Measurements from ENCODE around the gene ZNF160.
"Not testable (repeated sequence)": the region's sequence is repeated elsewhere in the genome, so short reads cannot be mapped to it uniquely, and the experiment has no call there.

Gene ZNF160

GRCh38 chr19:53103234-53104203, at the start of gene ZNF160:
Gene ZNF160, minus strand, starts transcription at chr19:53103422. Its CDS starts 17,146 bp downstream, at chr19:53086276.
- peak; percentile 95 to 97 (median 95) for DNase-seq (ENCODE audit: low read depth in 2 of 3, low spot score in 2 of 3)

- no peak for DNase-seq (ENCODE audit: low read depth in 2 of 3, low spot score in 2 of 3)
Measured at GRCh38 chr19:53147645-53148044, 44.4 kb upstream of the ZNF160 start.

GRCh38 chr19:53140351-53140750, 37.1 kb upstream of the ZNF160 start:
- DNase-seq (ENCODE audit: low read depth in 2 of 3, low spot score in 2 of 3) = no peak

GRCh38 chr19:53136432-53136831, 33.2 kb upstream of the ZNF160 start:
- DNase-seq (ENCODE audit: low read depth in 2 of 3, low spot score in 2 of 3) = no peak

- DNase-seq (ENCODE audit: low read depth in 2 of 3, low spot score in 2 of 3) = peak in 1 of 3 experiments; percentile 10
Measured at GRCh38 chr19:53132141-53132991, 29.1 kb upstream of the ZNF160 start, which contains the start of gene ZNF415. Gene ZNF415, minus strand, starts transcription at chr19:53132910. Its CDS starts 10,234 bp downstream, at chr19:53122676.

GRCh38 chr19:53131727-53132126, 28.5 kb upstream of the ZNF160 start:
- DNase-seq (ENCODE audit: low read depth in 2 of 3, low spot score in 2 of 3) = no peak

GRCh38 chr19:53131085-53131590, 27.9 kb upstream of the ZNF160 start:
- DNase-seq (ENCODE audit: low read depth in 2 of 3, low spot score in 2 of 3) = no peak

GRCh38 chr19:53130506-53130905, 27.3 kb upstream of the ZNF160 start:
- DNase-seq (ENCODE audit: low read depth in 2 of 3, low spot score in 2 of 3) = no peak

GRCh38 chr19:53126733-53127526, 23.7 kb upstream of the ZNF160 start:
- DNase-seq (ENCODE audit: low read depth in 2 of 3, low spot score in 2 of 3) = not testable (repeated sequence)

GRCh38 chr19:53123400-53123799, 20.2 kb upstream of the ZNF160 start:
- DNase-seq (ENCODE audit: low read depth in 2 of 3, low spot score in 2 of 3) = no peak

- DNase-seq (ENCODE audit: low read depth in 2 of 3, low spot score in 2 of 3) = no peak
Measured at GRCh38 chr19:53112286-53112685, 9.1 kb upstream of the ZNF160 start.

GRCh38 chr19:53109527-53109926, 6.3 kb upstream of the ZNF160 start:
- no peak for DNase-seq (ENCODE audit: low read depth in 2 of 3, low spot score in 2 of 3)

GRCh38 chr19:53102756-53103233, 427 bp downstream of the ZNF160 start:
- DNase-seq (ENCODE audit: low read depth in 2 of 3, low spot score in 2 of 3) = peak in 1 of 3 experiments; percentile 3

- DNase-seq (ENCODE audit: low read depth in 2 of 3, low spot score in 2 of 3) = no peak
Measured at GRCh38 chr19:53102206-53102755, 941 bp downstream of the ZNF160 start.

GRCh38 chr19:53101518-53101917, 1.7 kb downstream of the ZNF160 start:
- DNase-seq (ENCODE audit: low read depth in 2 of 3, low spot score in 2 of 3) = no peak

- DNase-seq (ENCODE audit: low read depth in 2 of 3, low spot score in 2 of 3) = not testable (repeated sequence)
Measured at GRCh38 chr19:53098570-53098969, 4.7 kb downstream of the ZNF160 start.

GRCh38 chr19:53096982-53097690, 6.1 kb downstream of the ZNF160 start:
- DNase-seq (ENCODE audit: low read depth in 2 of 3, low spot score in 2 of 3) = not testable (repeated sequence)

GRCh38 chr19:53096579-53096978, 6.6 kb downstream of the ZNF160 start:
- DNase-seq (ENCODE audit: low read depth in 2 of 3, low spot score in 2 of 3) = not testable (repeated sequence)
